GM23338 (cell line): Measurements from ENCODE around the gene MPZL1. TPM values are rescaled to one million over a fixed set of nuclear protein-coding genes. Genes with fewer than 3 reads are reported as not detected.

Experiments
- ATAC-seq: fragments of 200-7000 bp; cut with Tn5 transposase; 3 replicates; pipeline ENCODE4 v1.9.1; 2020
- DNase-seq: peaks from one replicate; pipeline ENCODE4 v3.0.0-alpha.2; 2015; ENCODE audit warnings: low spot score
- H2AFZ ChIP-seq: fragments of 200-600 bp; sonication (generic); 2 replicates; pipeline ENCODE4 v1.8.0; 2016; ENCODE audit warnings: antibody characterized with exemption, mild to moderate bottlenecking, moderate library complexity
- H3F3A ChIP-seq: fragments of 200-600 bp; sonication (generic); replicated peaks from 2 replicates; pipeline ENCODE4 v1.8.0; 2017; ENCODE audit warnings: antibody characterized with exemption, mixed run types, low read depth
- H3K27ac ChIP-seq: fragments of 200-600 bp; sonication (generic); 2 replicates; pipeline ENCODE4 v1.6.1; 2016; ENCODE audit warnings: low read depth
- H3K27me3 ChIP-seq: fragments of 200-600 bp; sonication (generic); 2 replicates; pipeline ENCODE4 v1.8.0; 2016; ENCODE audit warnings: mild to moderate bottlenecking, mixed run types, moderate library complexity; ENCODE audit not compliant: insufficient read depth
- H3K36me3 ChIP-seq: fragments of 200-600 bp; sonication (generic); 2 replicates; pipeline ENCODE4 v1.8.0; 2016; ENCODE audit warnings: mild to moderate bottlenecking; ENCODE audit not compliant: insufficient read depth
- H3K4me1 ChIP-seq: fragments of 200-600 bp; sonication (generic); 2 replicates; pipeline ENCODE4 v1.8.0; 2016; ENCODE audit warnings: mild to moderate bottlenecking, moderate library complexity; ENCODE audit not compliant: insufficient read depth
- H3K4me2 ChIP-seq: fragments of 200-600 bp; sonication (generic); 2 replicates; pipeline ENCODE4 v1.7.1; 2017; ENCODE audit warnings: mixed run types
- H3K4me3 ChIP-seq: fragments of 200-600 bp; sonication (generic); 2 replicates; pipeline ENCODE4 v1.6.1; 2016; ENCODE audit warnings: mixed run types
- H3K79me2 ChIP-seq: fragments of 200-600 bp; sonication (generic); replicated peaks from 2 replicates; pipeline ENCODE4 v1.8.0; 2017; ENCODE audit warnings: mild to moderate bottlenecking; ENCODE audit not compliant: insufficient read depth
- H3K9me2 ChIP-seq: fragments of 200-600 bp; sonication (generic); 2 replicates; pipeline ENCODE4 v1.8.0; 2017; ENCODE audit not compliant: insufficient read depth
- H4K20me1 ChIP-seq: fragments of 200-600 bp; sonication (generic); replicated peaks from 2 replicates; pipeline ENCODE4 v1.8.0; 2017; ENCODE audit warnings: mild to moderate bottlenecking; ENCODE audit not compliant: insufficient read depth
- H3K27ac Mint-ChIP-seq: 2 replicates; pipeline ENCODE4 v1.8.0; 2020; ENCODE audit warnings: inconsistent platforms, mild to moderate bottlenecking, moderate library complexity, mixed read lengths
- H3K27me3 Mint-ChIP-seq: 3 replicates; pipeline ENCODE4 v1.8.0; 2022; ENCODE audit warnings: low read depth, mild to moderate bottlenecking, moderate library complexity, mixed read lengths, inconsistent platforms; ENCODE audit not compliant: insufficient read depth, poor library complexity
- H3K36me3 Mint-ChIP-seq: 3 replicates; pipeline ENCODE4 v1.8.0; 2021; ENCODE audit warnings: low read depth, mild to moderate bottlenecking, inconsistent platforms, moderate library complexity, mixed read lengths
- H3K4me1 Mint-ChIP-seq: 3 replicates; pipeline ENCODE4 v1.8.0; 2020; ENCODE audit warnings: mild to moderate bottlenecking, inconsistent platforms, mixed read lengths
- H3K4me3 Mint-ChIP-seq: 3 replicates; pipeline ENCODE4 v1.8.0; 2021; ENCODE audit warnings: moderate library complexity, mild to moderate bottlenecking, inconsistent platforms, mixed read lengths
- H3K9me3 Mint-ChIP-seq: 3 replicates; pipeline ENCODE4 v1.8.0; 2020; ENCODE audit warnings: moderate library complexity, mild to moderate bottlenecking, inconsistent platforms, mixed read lengths
- CREB1 ChIP-seq: fragments of 250-450 bp; sonication (Bioruptor Pico); IDR thresholded peaks from 2 replicates; pipeline ENCODE4 v1.5.0; 2020; ENCODE audit warnings: low read depth, mild to moderate bottlenecking, moderate library complexity
- EZH2 ChIP-seq: fragments of 200-600 bp; sonication (generic); IDR thresholded peaks from one replicate; pipeline ENCODE4 v1.8.0; 2017; ENCODE audit warnings: antibody characterized with exemption, mild to moderate bottlenecking, low read depth; ENCODE audit not compliant: unreplicated experiment
- POLR2AphosphoS5 ChIP-seq: IDR thresholded peaks from 2 replicates; pipeline ENCODE4 v1.6.1; 2016; ENCODE audit warnings: antibody characterized with exemption, low read depth
- STAT1 ChIP-seq: IDR thresholded peaks from one replicate; pipeline ENCODE4 v1.6.1; 2016; ENCODE audit warnings: antibody characterized with exemption; ENCODE audit not compliant: unreplicated experiment
- ZNF114 ChIP-seq: fragments of 250-450 bp; sonication (Bioruptor Pico); IDR thresholded peaks from 2 replicates; pipeline ENCODE4 v1.5.0; 2020; ENCODE audit warnings: mild to moderate bottlenecking, moderate library complexity
- polyA plus RNA-seq: library from polyadenylated mRNA; unstranded; fragments of >200 nt; fragmentation: Nextera tagmentation; extraction: Ambion mirVana; gene quantifications from 2 replicates; pipeline ENCODE4 v1.2.1, GENCODE V29; 2016
- total RNA-seq: library from RNA; depleted of rRNA; stranded (reverse); fragments of >200 nt; shearing (Covaris generic); gene quantifications from 2 replicates; pipeline ENCODE4 v1.2.3, GENCODE V29; 2014
- TF ChIP-seq, protein P1 (sequence below), 2 experiments: fragments of 200-600 bp in 1 of 2; sonication (generic) in 1 of 2; conservative IDR thresholded peaks; 2 replicates each; pipeline versions ENCODE4 v1.5.1 to v1.6.1; 2016 to 2017; ENCODE audit warnings: antibody characterized with exemption in 2 of 2, low read depth in 2 of 2, mild to moderate bottlenecking in 2 of 2, moderate library complexity in 1 of 2
- TF ChIP-seq, protein P2 (sequence below): IDR thresholded peaks from one replicate; pipeline ENCODE4 v1.6.1; 2018; ENCODE audit warnings: antibody characterized with exemption; ENCODE audit not compliant: unreplicated experiment

Gene MPZL1
- total and polyA plus RNA-seq, 2 experiments from 2014 or later = 35.1 to 85.1 TPM

GRCh38 chr1:167772436-167772835 is 50.7 kb downstream of the MPZL1 start (continued):
- TF ChIP-seq, protein P1, sequence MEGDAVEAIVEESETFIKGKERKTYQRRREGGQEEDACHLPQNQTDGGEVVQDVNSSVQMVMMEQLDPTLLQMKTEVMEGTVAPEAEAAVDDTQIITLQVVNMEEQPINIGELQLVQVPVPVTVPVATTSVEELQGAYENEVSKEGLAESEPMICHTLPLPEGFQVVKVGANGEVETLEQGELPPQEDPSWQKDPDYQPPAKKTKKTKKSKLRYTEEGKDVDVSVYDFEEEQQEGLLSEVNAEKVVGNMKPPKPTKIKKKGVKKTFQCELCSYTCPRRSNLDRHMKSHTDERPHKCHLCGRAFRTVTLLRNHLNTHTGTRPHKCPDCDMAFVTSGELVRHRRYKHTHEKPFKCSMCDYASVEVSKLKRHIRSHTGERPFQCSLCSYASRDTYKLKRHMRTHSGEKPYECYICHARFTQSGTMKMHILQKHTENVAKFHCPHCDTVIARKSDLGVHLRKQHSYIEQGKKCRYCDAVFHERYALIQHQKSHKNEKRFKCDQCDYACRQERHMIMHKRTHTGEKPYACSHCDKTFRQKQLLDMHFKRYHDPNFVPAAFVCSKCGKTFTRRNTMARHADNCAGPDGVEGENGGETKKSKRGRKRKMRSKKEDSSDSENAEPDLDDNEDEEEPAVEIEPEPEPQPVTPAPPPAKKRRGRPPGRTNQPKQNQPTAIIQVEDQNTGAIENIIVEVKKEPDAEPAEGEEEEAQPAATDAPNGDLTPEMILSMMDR (conservative IDR thresholded peaks at IDR 0.05; ENCODE audit: low read depth in 2 of 2) = no peak
- TF ChIP-seq CREB1 = no peak

- no peak for DNase-seq
- Histone ChIP-seq H3K79me2 (no peaks in the 10 kb centered on the region), H3K4me3 (no peak overlapping the region), H3K27me3 (peaks cover 10% of the 10 kb centered on the region; the same call in 1 of the 2 replicates), H3K4me2 (no peak overlapping the region), H3K4me1 (no peaks in the 10 kb centered on the region), H3F3A (0 out of 2 replicates have a peak, but pooled peaks cover 3% of the 10 kb centered on the region), H2AFZ (no peak overlapping the region), H3K27ac (no peak overlapping the region), H4K20me1 (peaks cover 24% of the 10 kb centered on the region), H3K36me3 (peaks cover 21% of the 10 kb centered on the region), H3K9me2 (no peaks in the 10 kb centered on the region)
- no peak for ATAC-seq
- peaks cover 77% of the 10 kb centered on the region for H3K36me3 Mint-ChIP-seq
- no peaks in the 10 kb centered on the region for H3K9me3 Mint-ChIP-seq
- no peak overlapping the region for H3K4me3 Mint-ChIP-seq
- H3K27ac Mint-ChIP-seq = no peak overlapping the region
- peaks cover 20% of the 10 kb centered on the region for H3K27me3 Mint-ChIP-seq
- TF ChIP-seq STAT1 (no peak), ZNF114 (CRISPR knock-in tag) (no peak), CREB1 (no peak)
- TF ChIP-seq, protein P1 (conservative IDR thresholded peaks at IDR 0.05; ENCODE audit: low read depth in 2 of 2) = no peak
- TF ChIP-seq, protein P2, sequence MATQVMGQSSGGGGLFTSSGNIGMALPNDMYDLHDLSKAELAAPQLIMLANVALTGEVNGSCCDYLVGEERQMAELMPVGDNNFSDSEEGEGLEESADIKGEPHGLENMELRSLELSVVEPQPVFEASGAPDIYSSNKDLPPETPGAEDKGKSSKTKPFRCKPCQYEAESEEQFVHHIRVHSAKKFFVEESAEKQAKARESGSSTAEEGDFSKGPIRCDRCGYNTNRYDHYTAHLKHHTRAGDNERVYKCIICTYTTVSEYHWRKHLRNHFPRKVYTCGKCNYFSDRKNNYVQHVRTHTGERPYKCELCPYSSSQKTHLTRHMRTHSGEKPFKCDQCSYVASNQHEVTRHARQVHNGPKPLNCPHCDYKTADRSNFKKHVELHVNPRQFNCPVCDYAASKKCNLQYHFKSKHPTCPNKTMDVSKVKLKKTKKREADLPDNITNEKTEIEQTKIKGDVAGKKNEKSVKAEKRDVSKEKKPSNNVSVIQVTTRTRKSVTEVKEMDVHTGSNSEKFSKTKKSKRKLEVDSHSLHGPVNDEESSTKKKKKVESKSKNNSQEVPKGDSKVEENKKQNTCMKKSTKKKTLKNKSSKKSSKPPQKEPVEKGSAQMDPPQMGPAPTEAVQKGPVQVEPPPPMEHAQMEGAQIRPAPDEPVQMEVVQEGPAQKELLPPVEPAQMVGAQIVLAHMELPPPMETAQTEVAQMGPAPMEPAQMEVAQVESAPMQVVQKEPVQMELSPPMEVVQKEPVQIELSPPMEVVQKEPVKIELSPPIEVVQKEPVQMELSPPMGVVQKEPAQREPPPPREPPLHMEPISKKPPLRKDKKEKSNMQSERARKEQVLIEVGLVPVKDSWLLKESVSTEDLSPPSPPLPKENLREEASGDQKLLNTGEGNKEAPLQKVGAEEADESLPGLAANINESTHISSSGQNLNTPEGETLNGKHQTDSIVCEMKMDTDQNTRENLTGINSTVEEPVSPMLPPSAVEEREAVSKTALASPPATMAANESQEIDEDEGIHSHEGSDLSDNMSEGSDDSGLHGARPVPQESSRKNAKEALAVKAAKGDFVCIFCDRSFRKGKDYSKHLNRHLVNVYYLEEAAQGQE = no peak
- H3K4me1 Mint-ChIP-seq = peaks cover 8% of the 10 kb centered on the region
Observed at GRCh38 chr1:167773516-167773915, 51.7 kb downstream of the MPZL1 start.

DNA sequence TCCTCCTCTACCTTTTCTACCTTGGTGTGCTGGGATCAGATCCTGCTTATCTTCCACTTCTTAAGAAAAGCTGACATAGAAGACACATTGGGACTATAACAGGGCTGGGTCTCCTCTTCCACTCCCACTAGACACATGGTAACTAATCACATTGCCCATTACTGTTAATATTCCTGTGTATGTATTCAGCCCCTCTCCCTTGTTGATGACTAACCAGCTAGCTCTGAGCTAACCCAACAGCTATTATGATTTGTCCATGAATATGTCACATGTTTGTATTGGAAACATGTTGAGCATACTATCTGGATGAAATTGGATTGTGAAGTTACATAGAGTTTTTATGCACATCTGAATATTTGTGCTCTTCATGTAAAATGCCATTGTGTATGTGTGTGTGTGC is 52.9 kb downstream of the MPZL1 start:
- Mint-ChIP-seq H3K4me3 (no peak overlapping the region), H3K36me3 (peaks cover 75% of the 10 kb centered on the region), H3K4me1 (peaks cover 7% of the 10 kb centered on the region), H3K27me3 (peaks cover 16% of the 10 kb centered on the region), H3K9me3 (no peaks in the 10 kb centered on the region), H3K27ac (no peak overlapping the region)
- Histone ChIP-seq H3K4me2 (no peak overlapping the region), H3F3A (no peaks in the 10 kb centered on the region), H2AFZ (no peak overlapping the region), H3K36me3 (peaks cover 24% of the 10 kb centered on the region), H4K20me1 (peaks cover 19% of the 10 kb centered on the region), H3K4me3 (no peak overlapping the region), H3K4me1 (no peaks in the 10 kb centered on the region), H3K9me2 (no peaks in the 10 kb centered on the region), H3K27ac (no peak overlapping the region), H3K27me3 (peaks cover under 1% of the 10 kb centered on the region; the same call in 1 of the 2 replicates), H3K79me2 (no peaks in the 10 kb centered on the region)
- ATAC-seq (no peak), DNase-seq (no peak)
- TF ChIP-seq CREB1 (no peak), EZH2 (no peak), POLR2AphosphoS5 (no peak)
